SK-N-SH (cell line): ENCODE data around the gene DDX1. TPM values are rescaled to one million over a fixed set of nuclear protein-coding genes. Genes with fewer than 3 reads are reported as not detected.

Experiments used
- CTCF ChIA-PET: fragments of 300-600, 350-600 bp; formaldehyde crosslinking; extraction: SDS; loops from one replicate; lab custom pipeline; 2021; lab: Yijun Ruan, JAX
- POLR2A ChIA-PET: fragments of 350-600 bp; sonication (Branson Sonifier 250); formaldehyde crosslinking; extraction: SDS; loops from one replicate; lab custom pipeline; 2020; ENCODE audit warnings: antibody characterized with exemption, inconsistent platforms; lab: Yijun Ruan, JAX
- DNase-seq: peaks from one replicate; pipeline ENCODE4 v3.0.0; 2012
- H2AFZ ChIP-seq: fragments of 200-600 bp; sonication (generic); 2 replicates; pipeline ENCODE4 v1.8.1; 2016; ENCODE audit warnings: antibody characterized with exemption, mild to moderate bottlenecking, low read depth
- H3F3A ChIP-seq: fragments of 200-600 bp; sonication (generic); replicated peaks from 2 replicates; pipeline ENCODE3; 2016; ENCODE audit warnings: antibody characterized with exemption, mild to moderate bottlenecking; ENCODE audit not compliant: insufficient read depth
- H3K27ac ChIP-seq, 2 experiments: fragments of 200-500 bp in 1 of 2; fragments of 200-600 bp in 1 of 2; sonication (Bioruptor generic) in 1 of 2; sonication (generic), shearing (Covaris generic) in 1 of 2; 2 replicates each; pipeline versions ENCODE4 v1.5.1 to v1.6.1; 2014 to 2016; ENCODE audit warnings: low read depth in 2 of 2, inconsistent platforms in 1 of 2, low read length in 1 of 2, mild to moderate bottlenecking in 1 of 2, mixed read lengths in 1 of 2
- H3K27me3 ChIP-seq: fragments of 200-600 bp; sonication (generic), shearing (Covaris generic); 2 replicates; pipeline ENCODE4 v1.6.1; 2016; ENCODE audit warnings: mixed run types; ENCODE audit not compliant: insufficient read depth
- H3K36me3 ChIP-seq, 2 experiments: fragments of 200-500 bp in 1 of 2; fragments of 200-600 bp in 1 of 2; sonication (Bioruptor generic) in 1 of 2; sonication (generic) in 1 of 2; replicated peaks in 1 of 2; 2 replicates each; pipeline versions ENCODE3 to v1.5.1; 2014 to 2016; ENCODE audit warnings: low read length in 1 of 2, mild to moderate bottlenecking in 1 of 2; ENCODE audit not compliant: insufficient read depth in 2 of 2, control insufficient read depth in 1 of 2
- H3K4me1 ChIP-seq, 2 experiments: fragments of 200-500 bp in 1 of 2; fragments of 200-600 bp in 1 of 2; sonication (Bioruptor generic) in 1 of 2; sonication (generic), shearing (Covaris generic) in 1 of 2; 2 replicates each; pipeline versions ENCODE4 v1.5.1 to v1.6.1; 2014 to 2016; ENCODE audit warnings: low read depth in 1 of 2, low read length in 1 of 2, mixed run types in 1 of 2; ENCODE audit not compliant: insufficient read depth in 2 of 2, control insufficient read depth in 1 of 2
- H3K4me2 ChIP-seq: fragments of 200-600 bp; sonication (generic), shearing (Covaris generic); 2 replicates; pipeline ENCODE4 v1.6.1; 2017; ENCODE audit warnings: mixed run types
- H3K4me3 ChIP-seq, 2 experiments: fragments of 200-500 bp in 1 of 2; fragments of 200-600 bp in 1 of 2; sonication (Bioruptor generic) in 1 of 2; sonication (generic), shearing (Covaris generic) in 1 of 2; 2 replicates each; pipeline versions ENCODE4 v1.5.1 to v1.8.1; 2014 to 2016; ENCODE audit warnings: low read depth in 2 of 2, inconsistent platforms in 1 of 2, low read length in 1 of 2, mild to moderate bottlenecking in 1 of 2, mixed read lengths in 1 of 2, moderate library complexity in 1 of 2
- H3K79me2 ChIP-seq: fragments of 200-600 bp; sonication (generic); 2 replicates; pipeline ENCODE4 v1.8.1; 2017; ENCODE audit warnings: mild to moderate bottlenecking; ENCODE audit not compliant: insufficient read depth
- H3K9ac ChIP-seq: fragments of 200-600 bp; sonication (generic); 2 replicates; pipeline ENCODE4 v1.6.1; 2017; ENCODE audit warnings: mixed run types
- H3K9me2 ChIP-seq: fragments of 200-600 bp; sonication (generic); 2 replicates; pipeline ENCODE4 v1.6.1; 2017; ENCODE audit warnings: mixed run types
- H3K9me3 ChIP-seq: fragments of 200-600 bp; sonication (generic); 2 replicates; pipeline ENCODE4 v1.6.1; 2017; ENCODE audit warnings: mixed run types, mild to moderate bottlenecking, moderate library complexity
- H4K20me1 ChIP-seq: fragments of 200-600 bp; sonication (generic); 2 replicates; pipeline ENCODE4 v1.6.1; 2017; ENCODE audit warnings: mild to moderate bottlenecking, mixed run types; ENCODE audit not compliant: insufficient read depth
- EP300 ChIP-seq, 2 experiments: IDR thresholded peaks; 2 replicates each; pipeline versions ENCODE4 v1.4.0 to v1.6.1; 2012; ENCODE audit warnings: borderline replicate concordance in 1 of 2, low read depth in 1 of 2, low read length in 1 of 2
- EZH2phosphoT487 ChIP-seq: fragments of 200-600 bp; sonication (generic); IDR thresholded peaks from 2 replicates; pipeline ENCODE4 v1.6.1; 2017; ENCODE audit warnings: low read depth, mixed run types, mild to moderate bottlenecking, antibody characterized with exemption, moderate library complexity, borderline replicate concordance
- FOSL2 ChIP-seq: IDR thresholded peaks from 2 replicates; pipeline ENCODE4 v1.4.0; 2012; ENCODE audit warnings: low read depth, mild to moderate bottlenecking, moderate library complexity, borderline replicate concordance
- GABPA ChIP-seq: IDR thresholded peaks from 2 replicates; pipeline ENCODE4 v1.4.0; 2012; ENCODE audit warnings: low read depth, mild to moderate bottlenecking
- JUND ChIP-seq: IDR thresholded peaks from 2 replicates; pipeline ENCODE4 v1.4.0; 2012
- MEF2A ChIP-seq: IDR thresholded peaks from 2 replicates; pipeline ENCODE4 v1.4.0; 2012; ENCODE audit warnings: low read depth, borderline replicate concordance
- NFIC ChIP-seq: IDR thresholded peaks from 2 replicates; pipeline ENCODE4 v1.4.0; 2012; ENCODE audit warnings: borderline replicate concordance
- POLR2AphosphoS5 ChIP-seq: IDR thresholded peaks from 2 replicates; pipeline ENCODE4 v1.6.1; 2012; ENCODE audit warnings: low read depth, low read length
- RAD21 ChIP-seq: IDR thresholded peaks from 2 replicates; pipeline ENCODE4 v1.6.1; 2012; ENCODE audit warnings: mild to moderate bottlenecking, low read length
- RFX5 ChIP-seq: IDR thresholded peaks from 2 replicates; pipeline ENCODE4 v1.6.1; 2012; ENCODE audit warnings: mild to moderate bottlenecking, improper control_type of control experiment, low read length
- RXRA ChIP-seq: IDR thresholded peaks from 2 replicates; pipeline ENCODE4 v1.4.0; 2012; ENCODE audit warnings: low read depth, mild to moderate bottlenecking, borderline replicate concordance
- SMC3 ChIP-seq: IDR thresholded peaks from 2 replicates; pipeline ENCODE4 v1.6.1; 2012; ENCODE audit warnings: low read depth, low read length, improper control_type of control experiment
- TAF1 ChIP-seq: IDR thresholded peaks from 2 replicates; pipeline ENCODE4 v1.6.1; 2012; ENCODE audit warnings: low read depth, mild to moderate bottlenecking, low read length, moderate library complexity, borderline replicate concordance
- TCF12 ChIP-seq: IDR thresholded peaks from 2 replicates; pipeline ENCODE4 v1.4.0; 2012
- WGBS: methylation state at CpG from one replicate; pipeline ENCODE4 v1.1.6; 2017; ENCODE audit warnings: low lambda C conversion rate; 5-methylcytosine and 5-hydroxymethylcytosine counted together
- polyA plus RNA-seq, 3 experiments: library from polyadenylated mRNA; depleted of rRNA; stranded (reverse); fragments of >200 nt; gene quantifications; 2 replicates each; pipeline ENCODE4 v1.2.3, GENCODE V29; 2012
- TF ChIP-seq, protein P1 (sequence below): fragments of 150-350 bp; IDR thresholded peaks from 2 replicates; pipeline ENCODE4 v1.6.1; 2017; ENCODE audit warnings: antibody characterized with exemption, low read length, low read depth, borderline replicate concordance
- TF ChIP-seq, protein P2 (sequence below): IDR thresholded peaks from 2 replicates; pipeline ENCODE4; 2012
- TF ChIP-seq, protein P3 (sequence below): IDR thresholded peaks from 2 replicates; pipeline ENCODE4 v1.4.0; 2012; ENCODE audit warnings: low read depth, borderline replicate concordance
- TF ChIP-seq, protein P4 (sequence below): fragments of 150-350 bp; IDR thresholded peaks from 2 replicates; pipeline ENCODE4 v1.6.1; 2016; ENCODE audit warnings: mild to moderate bottlenecking, low read depth, low read length

The DDX1 gene
- polyA plus RNA-seq, 1 of the 3 experiments (the other 2 are of a cell fraction) = 54.5 TPM

DNA sequence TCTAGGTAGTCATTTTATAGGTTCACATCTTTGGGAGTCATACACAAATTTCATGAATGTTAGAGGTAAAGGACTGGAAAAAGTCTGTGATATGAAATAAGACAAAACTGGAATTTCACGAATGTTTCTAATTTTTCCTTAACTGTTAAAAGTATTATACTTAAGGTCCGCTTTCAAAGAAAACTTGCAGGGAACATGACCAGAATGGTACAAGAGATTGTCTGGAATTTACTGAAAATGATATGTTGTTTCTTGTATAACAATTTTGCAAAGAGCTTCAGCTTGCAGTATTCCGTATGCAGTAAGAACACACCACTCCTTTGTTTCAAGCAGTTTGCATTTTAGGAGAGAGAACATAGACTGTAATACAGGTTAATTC lies 1.6 kb downstream of the DDX1 start (continued):
- no peak for TF ChIP-seq RFX5

DNA sequence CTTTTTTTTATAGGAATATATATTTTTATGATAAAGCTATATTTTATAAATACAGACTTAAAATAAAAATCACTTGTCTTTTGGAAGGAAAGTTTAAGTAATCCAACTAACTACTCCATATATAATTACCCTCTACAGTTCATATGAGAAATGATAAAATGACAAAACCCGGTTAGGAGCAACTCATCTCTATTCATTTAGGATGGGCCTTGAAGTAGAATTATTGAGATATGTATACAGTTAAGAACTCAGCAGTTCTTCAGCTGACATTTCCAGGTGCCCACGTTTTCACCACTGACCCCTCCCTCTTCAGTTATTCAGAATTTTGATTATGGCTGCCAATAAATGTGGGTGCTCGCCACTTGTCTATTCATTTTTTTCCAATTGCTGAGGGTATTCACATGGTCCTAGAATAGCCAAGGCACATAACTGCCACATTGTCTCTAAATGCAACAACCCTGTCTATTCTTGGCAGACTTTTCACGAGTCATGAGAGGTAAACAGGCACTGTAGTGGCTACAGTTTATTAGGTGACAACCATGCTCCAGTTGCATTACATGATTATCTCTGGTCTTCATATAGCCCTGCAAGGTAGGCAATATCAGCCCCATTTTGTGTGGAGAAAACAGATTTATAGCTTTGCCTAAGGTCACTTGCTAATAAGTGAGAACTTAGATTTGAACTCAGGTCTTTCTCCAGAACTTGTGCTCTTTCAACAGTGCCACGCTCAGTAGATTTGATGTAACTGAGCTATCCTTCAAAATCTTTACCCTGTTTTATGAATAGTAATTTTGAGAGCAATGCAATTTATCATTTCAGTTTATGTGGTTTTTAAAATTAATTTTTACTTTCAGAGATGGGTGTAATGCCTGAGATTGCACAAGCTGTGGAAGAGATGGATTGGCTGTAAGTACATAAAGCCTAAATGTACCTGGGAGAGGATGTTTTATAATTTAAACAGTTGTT lies 2.9 kb downstream of the DDX1 start:
- CTCF ChIA-PET = interaction anchor here (0.6 to 2.8 kb wide), 7 partner anchors 15 to 1870 kb away, joined by 3 to 9 read pairs (median 3); no protein-coding TSS in a partner anchor
- Histone ChIP-seq H3K9ac (no peak overlapping the region), H3K4me1 (peaks cover 8 to 14% of the 10 kb centered on the region in 2 experiments; a peak in 3 of 4 replicates), H3K36me3 (peaks cover 46 to 51% of the 10 kb centered on the region in 2 experiments), H3K79me2 (peaks cover 43% of the 10 kb centered on the region), H3F3A (peaks cover 14% of the 10 kb centered on the region), H3K27me3 (no peaks in the 10 kb centered on the region), H3K4me2 (no peak overlapping the region), H3K9me2 (no peaks in the 10 kb centered on the region), H3K4me3 (no peak overlapping the region), H2AFZ (no peak overlapping the region), H4K20me1 (peaks cover 27% of the 10 kb centered on the region), H3K27ac (no peak overlapping the region; a peak in 1 of 4 replicates), H3K9me3 (no peaks in the 10 kb centered on the region)
- POLR2A ChIA-PET = no interaction called here
- TF ChIP-seq JUND (no peak), TCF12 (no peak), MEF2A (no peak), RXRA (no peak), TAF1 (no peak), FOSL2 (no peak), EZH2phosphoT487 (no peak), GABPA (no peak), RAD21 (no peak), RFX5 (no peak), POLR2AphosphoS5 (no peak), EP300 (IDR thresholded peaks at IDR 0.05; ENCODE audit: borderline replicate concordance in 1 of 2, low read depth in 1 of 2, low read length in 1 of 2) (no peak), SMC3 (no peak), NFIC (no peak)
- TF ChIP-seq, protein P1, sequence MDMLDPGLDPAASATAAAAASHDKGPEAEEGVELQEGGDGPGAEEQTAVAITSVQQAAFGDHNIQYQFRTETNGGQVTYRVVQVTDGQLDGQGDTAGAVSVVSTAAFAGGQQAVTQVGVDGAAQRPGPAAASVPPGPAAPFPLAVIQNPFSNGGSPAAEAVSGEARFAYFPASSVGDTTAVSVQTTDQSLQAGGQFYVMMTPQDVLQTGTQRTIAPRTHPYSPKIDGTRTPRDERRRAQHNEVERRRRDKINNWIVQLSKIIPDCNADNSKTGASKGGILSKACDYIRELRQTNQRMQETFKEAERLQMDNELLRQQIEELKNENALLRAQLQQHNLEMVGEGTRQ = no peak
- TF ChIP-seq, protein P2, sequence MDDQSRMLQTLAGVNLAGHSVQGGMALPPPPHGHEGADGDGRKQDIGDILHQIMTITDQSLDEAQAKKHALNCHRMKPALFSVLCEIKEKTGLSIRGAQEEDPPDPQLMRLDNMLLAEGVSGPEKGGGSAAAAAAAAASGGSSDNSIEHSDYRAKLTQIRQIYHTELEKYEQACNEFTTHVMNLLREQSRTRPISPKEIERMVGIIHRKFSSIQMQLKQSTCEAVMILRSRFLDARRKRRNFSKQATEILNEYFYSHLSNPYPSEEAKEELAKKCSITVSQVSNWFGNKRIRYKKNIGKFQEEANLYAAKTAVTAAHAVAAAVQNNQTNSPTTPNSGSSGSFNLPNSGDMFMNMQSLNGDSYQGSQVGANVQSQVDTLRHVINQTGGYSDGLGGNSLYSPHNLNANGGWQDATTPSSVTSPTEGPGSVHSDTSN = no peak
- TF ChIP-seq, protein P3, sequence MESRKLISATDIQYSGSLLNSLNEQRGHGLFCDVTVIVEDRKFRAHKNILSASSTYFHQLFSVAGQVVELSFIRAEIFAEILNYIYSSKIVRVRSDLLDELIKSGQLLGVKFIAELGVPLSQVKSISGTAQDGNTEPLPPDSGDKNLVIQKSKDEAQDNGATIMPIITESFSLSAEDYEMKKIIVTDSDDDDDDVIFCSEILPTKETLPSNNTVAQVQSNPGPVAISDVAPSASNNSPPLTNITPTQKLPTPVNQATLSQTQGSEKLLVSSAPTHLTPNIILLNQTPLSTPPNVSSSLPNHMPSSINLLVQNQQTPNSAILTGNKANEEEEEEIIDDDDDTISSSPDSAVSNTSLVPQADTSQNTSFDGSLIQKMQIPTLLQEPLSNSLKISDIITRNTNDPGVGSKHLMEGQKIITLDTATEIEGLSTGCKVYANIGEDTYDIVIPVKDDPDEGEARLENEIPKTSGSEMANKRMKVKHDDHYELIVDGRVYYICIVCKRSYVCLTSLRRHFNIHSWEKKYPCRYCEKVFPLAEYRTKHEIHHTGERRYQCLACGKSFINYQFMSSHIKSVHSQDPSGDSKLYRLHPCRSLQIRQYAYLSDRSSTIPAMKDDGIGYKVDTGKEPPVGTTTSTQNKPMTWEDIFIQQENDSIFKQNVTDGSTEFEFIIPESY = no peak
- TF ChIP-seq, protein P4, sequence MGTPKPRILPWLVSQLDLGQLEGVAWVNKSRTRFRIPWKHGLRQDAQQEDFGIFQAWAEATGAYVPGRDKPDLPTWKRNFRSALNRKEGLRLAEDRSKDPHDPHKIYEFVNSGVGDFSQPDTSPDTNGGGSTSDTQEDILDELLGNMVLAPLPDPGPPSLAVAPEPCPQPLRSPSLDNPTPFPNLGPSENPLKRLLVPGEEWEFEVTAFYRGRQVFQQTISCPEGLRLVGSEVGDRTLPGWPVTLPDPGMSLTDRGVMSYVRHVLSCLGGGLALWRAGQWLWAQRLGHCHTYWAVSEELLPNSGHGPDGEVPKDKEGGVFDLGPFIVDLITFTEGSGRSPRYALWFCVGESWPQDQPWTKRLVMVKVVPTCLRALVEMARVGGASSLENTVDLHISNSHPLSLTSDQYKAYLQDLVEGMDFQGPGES = no peak
- no peak for DNase-seq
- 79% methylated on average over 5 of the region's 5 CpGs for WGBS
